Sigmoid colon (tissue), 7 donors: Measurements from ENCODE around the gene SMAD3. TPM values are rescaled to one million over a fixed set of nuclear protein-coding genes. Genes with fewer than 3 reads are reported as not detected.

Experiments
- DNase-seq: peaks from one replicate; pipeline ENCODE4 v3.0.0-alpha.2; 2019
- H3K27ac ChIP-seq, 4 donors: fragments of 200-600 bp; sonication (generic); one replicate each; pipeline ENCODE4 v1.5.1; 2016 to 2019; ENCODE audit warnings: mild to moderate bottlenecking in 1 of 4
- H3K27me3 ChIP-seq, 3 donors: fragments of 200-600 bp; sonication (generic); one replicate each; pipeline ENCODE4 v1.5.1; 2019; ENCODE audit warnings: mild to moderate bottlenecking in 1 of 3
- H3K36me3 ChIP-seq, 4 donors: fragments of 200-600 bp; sonication (generic); one replicate each; pipeline ENCODE4 v1.5.1; 2016 to 2019
- H3K4me1 ChIP-seq, 4 donors: fragments of 200-600 bp; sonication (generic); one replicate each; pipeline ENCODE4 v1.5.1; 2017 to 2019
- H3K4me3 ChIP-seq, 4 donors: fragments of 200-600 bp; sonication (generic); one replicate each; pipeline ENCODE4 v1.5.1; 2017 to 2019; ENCODE audit warnings: mild to moderate bottlenecking in 2 of 4, moderate library complexity in 1 of 4
- H3K9me3 ChIP-seq, 4 donors: fragments of 200-600 bp in 3 of 4; sonication (generic) in 3 of 4; one replicate each; pipeline versions ENCODE4 v1.5.1 to v1.6.1; 2013 to 2019
- CTCF ChIP-seq, 4 experiments: fragments of 450-650 bp in 3 of 4; fragments of 200-600 bp in 1 of 4; IDR thresholded peaks; one replicate each; pipeline ENCODE4 v1.5.1; 2016 to 2019; ENCODE audit warnings: antibody characterized with exemption in 4 of 4, mild to moderate bottlenecking in 3 of 4, moderate library complexity in 2 of 4
- EP300 ChIP-seq, 4 donors: sonication (generic); formaldehyde crosslinking; IDR thresholded peaks; one replicate each; pipeline ENCODE4 v1.6.1; 2017; ENCODE audit warnings: antibody characterized with exemption in 4 of 4
- POLR2A ChIP-seq, 2 donors: fragments of 450-650 bp; IDR thresholded peaks; one replicate each; pipeline ENCODE4 v1.6.1; 2016; ENCODE audit warnings: antibody characterized with exemption in 2 of 2, mild to moderate bottlenecking in 2 of 2, moderate library complexity in 2 of 2
- POLR2AphosphoS5 ChIP-seq, 4 donors: sonication (generic); formaldehyde crosslinking; IDR thresholded peaks; one replicate each; pipeline ENCODE4 v1.6.1; 2017; ENCODE audit warnings: antibody characterized with exemption in 4 of 4
- WGBS, 2 donors: extraction: QIAGEN DNeasy Blood & Tissue Kit; methylation state at CpG; one replicate each; pipeline ENCODE4 v1.1.7; 2013; 5-methylcytosine and 5-hydroxymethylcytosine counted together
- intact Hi-C: fragments of 100-400 bp; cut with DNase I; formaldehyde crosslinking; loops from one replicate; pipeline ENCODE4 v1.15.1; 2023
- polyA plus RNA-seq, 3 donors: library from polyadenylated mRNA; stranded (reverse); fragments of 200-250 nt; gene quantifications; one replicate each; pipeline ENCODE4 v1.2.3, GENCODE V29; 2013
- total RNA-seq, 4 donors: library from RNA; depleted of rRNA; stranded (reverse); fragments of >200 nt; gene quantifications; one replicate each; pipeline ENCODE4 v1.1.0, GENCODE V29; 2016
- donor health status: healthy with polysubstance abuse.
- donor health status: Bipolar disorder and iron deficiency.
- donor health status: healthy.

SMAD3 gene
- total and polyA plus RNA-seq, 7 donors, result 12.5 to 28.2 (median 18.4) TPM

- H3K27ac ChIP-seq, result peak overlapping the region; percentile 31 to 82 (median 79)
- no peaks in the 10 kb centered on the region for H3K9me3 ChIP-seq
- intact Hi-C loops, result no loop called here
- WGBS, 2 donors, result 48 to 71% methylated on average over 4 of the region's 4 CpGs
- TF ChIP-seq CTCF (IDR thresholded peaks at IDR 0.05), result no peak
- TF ChIP-seq POLR2AphosphoS5 (IDR thresholded peaks at IDR 0.05), result peak in 3 of 4 donors; percentile 50 to 77 (median 64)
- peak in 2 of 4 donors; percentile 12 to 20 for TF ChIP-seq EP300 (IDR thresholded peaks at IDR 0.05)
- TF ChIP-seq POLR2A (IDR thresholded peaks at IDR 0.05), result no peak
- peaks cover 0 to 76% (median 71%) of the 10 kb centered on the region in 4 donors for H3K4me1 ChIP-seq
- H3K4me3 ChIP-seq, result no peak overlapping the region
- H3K36me3 ChIP-seq, result no peaks in the 10 kb centered on the region
- no peaks in the 10 kb centered on the region for H3K27me3 ChIP-seq
- DNase-seq, result no peak
These were observed 62.6 kb downstream of the SMAD3 start for GRCh38 chr15:67127965-67128364.

DNA sequence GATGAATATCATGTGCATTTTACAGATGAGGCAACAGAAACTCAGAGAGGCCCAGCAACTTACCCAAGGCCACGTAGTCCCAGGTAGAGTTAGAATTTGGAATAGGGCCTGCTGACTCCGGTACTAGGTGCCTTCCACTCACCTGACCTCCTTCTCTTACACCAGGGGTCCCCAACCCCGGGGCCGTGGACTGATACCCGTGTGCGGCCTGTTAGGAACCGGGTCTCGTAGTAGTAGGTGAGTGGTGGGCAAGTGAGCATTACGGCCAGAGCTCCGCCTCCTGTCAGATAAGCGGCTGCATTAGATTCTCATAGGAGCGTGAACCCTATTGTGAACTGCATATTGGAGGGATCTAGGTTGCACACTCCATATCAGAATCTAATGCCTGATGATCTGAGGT lies 64.8 kb downstream of the SMAD3 start:
- no peaks in the 10 kb centered on the region for H3K36me3 ChIP-seq
- H3K9me3 ChIP-seq, result no peaks in the 10 kb centered on the region
- DNase-seq, result peak; percentile 56
- intact Hi-C loops, result no loop called here
- H3K4me1 ChIP-seq, result peaks cover 0 to 90% (median 85%) of the 10 kb centered on the region in 4 donors
- no peak overlapping the region for H3K4me3 ChIP-seq
- H3K27ac ChIP-seq, result no peak overlapping the region
- H3K27me3 ChIP-seq, result no peaks in the 10 kb centered on the region
- TF ChIP-seq POLR2A (IDR thresholded peaks at IDR 0.05) (no peak), POLR2AphosphoS5 (IDR thresholded peaks at IDR 0.05) (no peak), EP300 (IDR thresholded peaks at IDR 0.05) (no peak), CTCF (IDR thresholded peaks at IDR 0.05) (no peak)
- 89 to 93% methylated on average over 12 of the region's 12 CpGs for WGBS, 2 donors

DNA sequence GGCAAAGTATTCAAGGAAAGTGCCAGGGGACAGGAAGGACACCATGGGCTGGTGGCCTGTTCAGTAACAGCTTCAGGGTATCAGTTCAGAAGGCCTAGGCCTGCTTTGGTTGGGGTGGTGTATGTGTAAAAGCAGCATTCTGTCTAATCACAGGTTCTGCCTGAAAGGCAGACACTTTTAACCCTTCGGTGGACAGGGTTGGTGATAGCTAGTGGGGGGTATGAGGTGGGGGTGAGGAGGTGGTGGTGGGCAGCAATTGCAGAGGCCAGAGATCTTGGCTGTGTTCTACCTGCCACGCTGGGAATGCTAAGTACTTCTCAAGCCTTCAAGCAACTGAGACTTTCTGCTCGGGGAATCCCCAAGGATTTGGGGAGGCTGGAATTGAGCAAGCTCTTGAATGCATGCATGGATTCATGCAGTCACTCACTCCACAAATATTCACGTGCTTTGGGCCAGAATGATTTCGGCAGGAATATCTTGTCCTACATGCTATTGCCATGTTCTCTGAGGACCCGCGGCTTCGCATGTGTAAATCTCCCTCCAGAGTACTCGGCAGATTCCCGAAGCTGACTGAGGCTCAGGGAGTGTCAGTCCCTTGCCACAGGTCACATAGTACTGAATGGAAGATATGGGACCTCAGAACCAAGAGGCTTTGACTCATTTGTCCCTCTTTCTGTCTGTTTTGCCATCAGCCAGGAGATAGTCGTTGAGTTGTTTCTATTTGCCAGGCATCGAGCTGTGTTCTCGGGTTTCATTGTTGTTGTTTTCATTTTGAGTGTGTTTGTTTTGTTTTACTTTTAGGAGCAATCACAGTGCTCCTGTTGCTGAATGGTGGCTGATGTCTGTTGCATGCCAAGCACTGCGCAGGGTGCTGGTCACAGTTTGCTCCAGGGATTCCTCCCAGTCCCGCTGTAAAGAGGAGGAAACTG lies 65.5 kb downstream of the SMAD3 start:
- peak; percentile 61 for DNase-seq
- no peak overlapping the region for H3K4me3 ChIP-seq
- intact Hi-C loops, result no loop called here
- no peak for TF ChIP-seq POLR2AphosphoS5 (IDR thresholded peaks at IDR 0.05)
- TF ChIP-seq CTCF (IDR thresholded peaks at IDR 0.05), result no peak
- TF ChIP-seq EP300 (IDR thresholded peaks at IDR 0.05), result no peak
- no peak for TF ChIP-seq POLR2A (IDR thresholded peaks at IDR 0.05)
- peaks cover 0 to 90% (median 85%) of the 10 kb centered on the region in 4 donors for H3K4me1 ChIP-seq
- 78 to 81% methylated on average over 15 of the region's 15 CpGs for WGBS, 2 donors
- peak overlapping the region in 2 of 4 donors; percentile 0 to 22 for H3K27ac ChIP-seq
- H3K9me3 ChIP-seq, result no peaks in the 10 kb centered on the region
- H3K27me3 ChIP-seq, result no peaks in the 10 kb centered on the region
- no peaks in the 10 kb centered on the region for H3K36me3 ChIP-seq

- Histone ChIP-seq H3K4me1 (peaks cover 0 to 90% (median 85%) of the 10 kb centered on the region in 4 donors), H3K4me3 (no peak overlapping the region), H3K9me3 (no peaks in the 10 kb centered on the region), H3K27me3 (no peaks in the 10 kb centered on the region), H3K36me3 (no peaks in the 10 kb centered on the region), H3K27ac (no peak overlapping the region)
- WGBS, 2 donors, result 81 to 85% methylated on average over 3 of the region's 3 CpGs
- DNase-seq, result peak; percentile 13
- intact Hi-C loops, result no loop called here
- no peak for TF ChIP-seq POLR2A (IDR thresholded peaks at IDR 0.05)
- no peak for TF ChIP-seq POLR2AphosphoS5 (IDR thresholded peaks at IDR 0.05)
- TF ChIP-seq EP300 (IDR thresholded peaks at IDR 0.05), result no peak
- TF ChIP-seq CTCF (IDR thresholded peaks at IDR 0.05), result no peak
These were observed 66.9 kb downstream of the SMAD3 start for GRCh38 chr15:67132276-67132675.
